Stimulated activated naive B cell treated with anti-CD40 and anti-IgM and Interleukin-4, amounts not matched to agents 10 μg/mL and 1 μg/mL and 100 μg/mL, for 72 hours (primary cell): Measurements from ENCODE around the gene FAM110D.

ENCODE experiments used
- ATAC-seq, 2 donors: fragments of 150-1000 bp; cut with Tn5 transposase; replicated peaks; 2 replicates each; pipeline ENCODE4 v1.10.0; 2021; ENCODE audit warnings: moderate library complexity in 1 of 2
- DNase-seq: peaks from one replicate; pipeline ENCODE4 v3.0.0; 2021
- H3K27ac Mint-ChIP-seq: one replicate; pipeline ENCODE4 v1.8.0; 2022; ENCODE audit warnings: mild to moderate bottlenecking, mixed read lengths
- H3K27me3 Mint-ChIP-seq, 2 donors: one replicate each; pipeline ENCODE4 v1.8.0; 2022; ENCODE audit warnings: mixed read lengths in 2 of 2
- H3K36me3 Mint-ChIP-seq, 2 donors: one replicate each; pipeline ENCODE4 v1.8.0; 2022; ENCODE audit warnings: mixed read lengths in 2 of 2, mild to moderate bottlenecking in 1 of 2
- H3K4me1 Mint-ChIP-seq, 2 donors: one replicate each; pipeline ENCODE4 v1.8.0; 2022; ENCODE audit warnings: mixed read lengths in 2 of 2, mild to moderate bottlenecking in 1 of 2
- H3K4me3 Mint-ChIP-seq, 2 donors: one replicate each; pipeline ENCODE4 v1.8.0; 2022; ENCODE audit warnings: mild to moderate bottlenecking in 2 of 2, mixed read lengths in 2 of 2, moderate library complexity in 1 of 2
- H3K9me3 Mint-ChIP-seq, 2 donors: one replicate each; pipeline ENCODE4 v1.8.0; 2022; ENCODE audit warnings: mixed read lengths in 2 of 2, mild to moderate bottlenecking in 1 of 2

Gene FAM110D

GRCh38 chr1:26158908-26159742 is at the start of gene FAM110D:
Gene FAM110D, plus strand, starts transcription at chr1:26159079. Its CDS starts 2,213 bp downstream, at chr1:26161292.
- Mint-ChIP-seq H3K9me3 (no peaks in the 10 kb centered on the region), H3K36me3 (no peaks in the 10 kb centered on the region), H3K4me1 (peaks cover 6 to 11% of the 10 kb centered on the region in 2 donors), H3K4me3 (no peak within 1 kb of the TSS), H3K27me3 (peaks cover 45 to 71% of the 10 kb centered on the region in 2 donors), H3K27ac (no peak within 1 kb of the TSS)
- no peak for ATAC-seq
- no peak for DNase-seq

DNA sequence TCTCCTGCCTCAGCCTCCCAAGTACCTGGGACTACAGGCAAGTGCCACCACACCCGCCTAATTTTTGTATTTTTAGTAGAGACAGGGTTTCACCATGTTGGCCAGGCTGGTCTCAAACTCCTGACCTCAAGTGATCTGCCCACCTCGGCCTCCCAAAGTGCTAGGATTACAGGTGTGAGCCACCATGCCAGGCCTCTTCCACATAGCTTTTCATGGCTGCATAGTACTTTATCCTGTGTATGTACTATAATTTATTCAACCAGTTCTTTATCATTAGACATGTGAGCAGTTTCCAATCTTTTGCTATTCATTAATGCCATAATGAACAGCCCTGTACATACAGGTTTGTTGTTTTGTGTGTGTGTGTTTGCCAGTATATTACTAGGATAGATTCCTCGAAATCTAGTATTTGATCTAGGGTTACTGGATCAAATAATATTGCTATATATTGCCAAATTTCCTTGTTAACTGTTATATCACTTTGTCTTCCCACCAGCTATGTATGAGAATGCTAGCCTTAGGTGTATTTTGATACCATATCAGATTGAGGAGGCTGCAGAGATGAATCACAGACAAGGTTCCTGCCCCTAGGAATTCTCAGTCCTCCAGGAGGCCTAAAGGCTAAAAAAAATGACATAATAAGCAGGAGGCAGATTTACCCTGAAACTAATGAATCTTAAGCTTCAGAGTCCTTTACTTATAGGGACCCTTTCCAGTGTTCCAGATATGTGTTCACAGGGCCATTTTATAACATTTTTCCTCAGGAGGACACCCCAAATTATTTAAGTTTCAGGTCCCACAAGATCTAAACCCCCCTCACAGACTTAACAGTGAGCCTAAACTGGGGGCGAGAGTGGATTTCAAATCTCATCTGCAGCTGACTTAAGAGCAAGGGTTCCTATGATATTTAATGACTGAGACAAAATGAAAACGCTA is 49.4 kb upstream of the FAM110D start:
- Mint-ChIP-seq H3K9me3 (no peaks in the 10 kb centered on the region), H3K27me3 (no peaks in the 10 kb centered on the region), H3K4me1 (peaks cover 11 to 24% of the 10 kb centered on the region in 2 donors), H3K4me3 (peak overlapping the region; percentile 95 to 96), H3K36me3 (peaks cover 4% of the 10 kb centered on the region in 2 donors), H3K27ac (no peak overlapping the region)
- DNase-seq (no peak), ATAC-seq (no peak)

DNA sequence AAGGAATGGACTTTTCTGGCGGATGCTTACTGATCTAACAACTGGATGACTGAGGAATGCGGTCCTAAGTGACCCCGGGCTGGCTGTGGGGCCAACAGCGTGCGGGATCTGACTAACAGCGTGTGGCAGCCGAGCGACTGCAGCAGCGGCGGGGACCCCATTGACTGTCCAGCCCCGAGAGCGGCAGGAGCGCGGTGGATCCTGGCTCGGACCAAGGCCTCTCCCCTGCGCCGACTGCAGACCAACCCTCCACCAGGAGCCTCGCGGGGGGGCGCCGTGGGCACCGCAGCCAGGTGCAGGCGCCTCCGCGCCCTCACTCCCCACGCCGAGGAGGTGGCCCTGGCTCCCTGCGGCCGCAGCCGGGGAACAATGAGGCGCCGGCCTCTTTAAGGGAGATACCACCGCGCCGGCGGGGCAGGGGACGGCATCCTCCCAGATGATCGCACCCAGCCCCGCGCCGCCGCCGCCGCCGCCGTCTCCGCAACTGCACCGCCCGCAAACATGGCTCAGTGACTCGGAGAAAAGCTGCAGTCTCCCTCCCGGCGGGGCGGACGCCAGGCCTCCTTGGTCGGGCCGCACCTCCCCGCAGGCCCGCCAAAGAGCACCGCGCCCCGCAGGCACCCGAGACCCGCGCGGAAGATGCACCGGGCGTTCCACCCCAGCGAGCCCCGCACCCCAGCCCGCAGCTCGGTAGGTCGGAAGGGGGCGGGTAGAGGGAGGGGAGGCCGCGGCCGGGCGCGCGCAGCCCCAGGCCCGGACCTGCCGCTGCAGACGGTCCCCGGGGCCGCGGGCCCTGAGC is 47.9 kb upstream of the FAM110D start:
- H3K4me1 Mint-ChIP-seq, result peaks cover 8 to 16% of the 10 kb centered on the region in 2 donors
- H3K27me3 Mint-ChIP-seq, result no peaks in the 10 kb centered on the region
- peak overlapping the region; percentile 95 to 96 for H3K4me3 Mint-ChIP-seq
- no peaks in the 10 kb centered on the region for H3K9me3 Mint-ChIP-seq
- H3K36me3 Mint-ChIP-seq, result peaks cover 4 to 5% of the 10 kb centered on the region in 2 donors
- peak overlapping the region; percentile 88 for H3K27ac Mint-ChIP-seq
- ATAC-seq (peak; percentile 64 to 65), DNase-seq (peak; percentile 56)

DNA sequence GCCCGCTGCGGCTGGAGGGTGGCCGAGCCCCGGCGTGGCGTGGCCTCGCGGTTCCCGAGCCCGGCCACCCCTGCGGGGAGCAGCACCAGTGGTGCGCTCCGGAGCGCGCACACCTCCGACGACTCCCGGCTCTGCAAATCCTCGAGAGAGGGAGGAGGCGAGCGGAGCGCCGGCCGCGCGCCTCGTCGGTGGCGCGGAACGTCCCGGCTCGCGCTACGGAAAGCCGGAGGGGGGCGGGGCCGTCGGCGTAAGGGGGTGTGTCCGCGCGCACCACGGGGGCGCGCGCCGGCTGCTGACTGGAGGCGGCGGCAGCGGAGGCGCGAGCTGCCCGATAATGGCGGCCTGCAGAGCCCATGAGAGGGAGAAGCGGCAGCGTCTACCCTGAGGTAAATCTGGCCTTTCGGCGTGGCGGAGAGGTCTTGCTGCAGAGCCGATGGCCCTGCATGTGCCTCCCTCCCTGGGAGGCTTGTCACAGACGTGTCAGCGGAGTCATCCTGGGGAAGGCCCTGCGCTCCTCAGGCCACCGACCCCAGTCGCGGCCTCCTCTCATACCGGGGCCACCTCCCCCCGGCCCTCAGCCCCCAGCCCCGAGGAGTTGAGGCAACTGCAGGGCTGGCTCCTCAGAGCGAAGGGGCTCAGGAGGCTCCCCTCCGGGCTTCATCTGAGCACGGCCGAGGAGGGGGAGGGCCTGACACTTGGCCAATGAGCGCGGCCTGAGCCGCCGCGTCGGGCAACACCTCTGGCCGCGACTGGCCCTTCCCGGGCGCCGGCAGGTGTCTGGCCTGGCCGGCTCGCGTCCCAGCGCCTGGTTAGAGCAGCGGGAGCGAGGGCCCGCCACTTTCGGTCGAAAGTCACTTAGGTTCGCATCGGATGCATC is 47.1 kb upstream of the FAM110D start, which contains the start of gene PDIK1L:
Gene PDIK1L (plus strand): TSS at position 295 of the 877 bp plus-strand sequence. CDS start 2,485 bp downstream, outside the sequence.
- Mint-ChIP-seq H3K36me3 (peaks cover 4 to 5% of the 10 kb centered on the region in 2 donors), H3K9me3 (no peaks in the 10 kb centered on the region), H3K4me3 (peak within 1 kb of the TSS; percentile 95 to 96), H3K27me3 (no peaks in the 10 kb centered on the region), H3K4me1 (peaks cover 8 to 16% of the 10 kb centered on the region in 2 donors), H3K27ac (peak within 1 kb of the TSS; percentile 94)
- ATAC-seq (peak; percentile 82 to 85), DNase-seq (peak; percentile 88)

GRCh38 chr1:26112407-26112775 is 46.5 kb upstream of the FAM110D start:
- H3K36me3 Mint-ChIP-seq, result peaks cover 4 to 5% of the 10 kb centered on the region in 2 donors
- ATAC-seq (peak; percentile 2 to 20), DNase-seq (no peak)
- peak overlapping the region; percentile 95 to 96 for H3K4me3 Mint-ChIP-seq
- no peaks in the 10 kb centered on the region for H3K27me3 Mint-ChIP-seq
- H3K4me1 Mint-ChIP-seq, result peaks cover 8 to 16% of the 10 kb centered on the region in 2 donors
- H3K27ac Mint-ChIP-seq, result peak overlapping the region; percentile 94
- no peaks in the 10 kb centered on the region for H3K9me3 Mint-ChIP-seq

GRCh38 chr1:26114165-26114927 is 44.5 kb upstream of the FAM110D start:
- H3K9me3 Mint-ChIP-seq, result no peaks in the 10 kb centered on the region
- no peaks in the 10 kb centered on the region for H3K27me3 Mint-ChIP-seq
- peaks cover 13 to 14% of the 10 kb centered on the region in 2 donors for H3K36me3 Mint-ChIP-seq
- no peak for DNase-seq
- peaks cover 8 to 22% of the 10 kb centered on the region in 2 donors for H3K4me1 Mint-ChIP-seq
- H3K4me3 Mint-ChIP-seq, result no peak overlapping the region
- no peak overlapping the region for H3K27ac Mint-ChIP-seq
- no peak for ATAC-seq

DNA sequence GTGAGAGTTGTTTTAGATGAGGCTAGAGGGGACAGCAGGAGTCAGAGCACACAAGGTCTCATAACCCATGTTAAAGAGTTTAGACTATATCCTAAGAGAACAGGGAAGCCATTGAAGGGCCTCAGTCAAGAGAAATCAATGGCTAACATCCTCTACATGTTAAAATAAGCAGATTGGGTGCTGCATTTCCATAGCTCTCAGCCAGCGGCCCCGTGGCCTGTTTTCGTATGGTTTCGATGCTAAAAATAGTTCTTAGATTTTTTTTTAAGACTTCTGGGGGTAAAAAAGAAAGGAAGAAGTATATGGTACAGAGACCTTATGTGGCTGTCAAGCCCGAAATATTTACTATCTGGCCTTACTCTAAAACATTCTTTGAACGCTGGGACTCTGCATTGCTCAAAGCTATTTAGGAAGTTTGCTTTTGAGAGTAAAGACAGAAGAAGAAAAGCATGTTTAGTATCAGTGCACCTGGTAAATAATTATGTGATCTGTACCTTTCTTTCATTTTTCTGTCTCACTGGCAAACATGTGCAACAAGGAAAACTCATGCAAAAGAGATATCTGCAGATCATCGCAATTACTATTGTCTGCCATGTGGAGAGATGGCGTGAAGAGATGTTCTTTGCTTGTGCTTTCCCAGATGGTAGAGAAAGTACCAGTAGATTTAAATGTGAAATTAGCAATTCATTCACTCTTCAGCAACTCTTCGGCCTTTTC is 38.8 kb upstream of the FAM110D start:
- ATAC-seq (peak; percentile 10 to 23), DNase-seq (no peak)
- Mint-ChIP-seq H3K27me3 (no peaks in the 10 kb centered on the region), H3K4me1 (peaks cover 11 to 17% of the 10 kb centered on the region in 2 donors), H3K9me3 (no peaks in the 10 kb centered on the region), H3K27ac (peak overlapping the region; percentile 90), H3K36me3 (peaks cover 15 to 24% of the 10 kb centered on the region in 2 donors), H3K4me3 (no peak overlapping the region)

GRCh38 chr1:26121854-26122773 is 36.8 kb upstream of the FAM110D start:
- H3K36me3 Mint-ChIP-seq, result peaks cover 15 to 24% of the 10 kb centered on the region in 2 donors
- H3K9me3 Mint-ChIP-seq, result no peaks in the 10 kb centered on the region
- peaks cover 17 to 26% of the 10 kb centered on the region in 2 donors for H3K4me1 Mint-ChIP-seq
- no peaks in the 10 kb centered on the region for H3K27me3 Mint-ChIP-seq
- H3K4me3 Mint-ChIP-seq, result no peak overlapping the region
- H3K27ac Mint-ChIP-seq, result no peak overlapping the region
- no peak for DNase-seq
- no peak for ATAC-seq

DNA sequence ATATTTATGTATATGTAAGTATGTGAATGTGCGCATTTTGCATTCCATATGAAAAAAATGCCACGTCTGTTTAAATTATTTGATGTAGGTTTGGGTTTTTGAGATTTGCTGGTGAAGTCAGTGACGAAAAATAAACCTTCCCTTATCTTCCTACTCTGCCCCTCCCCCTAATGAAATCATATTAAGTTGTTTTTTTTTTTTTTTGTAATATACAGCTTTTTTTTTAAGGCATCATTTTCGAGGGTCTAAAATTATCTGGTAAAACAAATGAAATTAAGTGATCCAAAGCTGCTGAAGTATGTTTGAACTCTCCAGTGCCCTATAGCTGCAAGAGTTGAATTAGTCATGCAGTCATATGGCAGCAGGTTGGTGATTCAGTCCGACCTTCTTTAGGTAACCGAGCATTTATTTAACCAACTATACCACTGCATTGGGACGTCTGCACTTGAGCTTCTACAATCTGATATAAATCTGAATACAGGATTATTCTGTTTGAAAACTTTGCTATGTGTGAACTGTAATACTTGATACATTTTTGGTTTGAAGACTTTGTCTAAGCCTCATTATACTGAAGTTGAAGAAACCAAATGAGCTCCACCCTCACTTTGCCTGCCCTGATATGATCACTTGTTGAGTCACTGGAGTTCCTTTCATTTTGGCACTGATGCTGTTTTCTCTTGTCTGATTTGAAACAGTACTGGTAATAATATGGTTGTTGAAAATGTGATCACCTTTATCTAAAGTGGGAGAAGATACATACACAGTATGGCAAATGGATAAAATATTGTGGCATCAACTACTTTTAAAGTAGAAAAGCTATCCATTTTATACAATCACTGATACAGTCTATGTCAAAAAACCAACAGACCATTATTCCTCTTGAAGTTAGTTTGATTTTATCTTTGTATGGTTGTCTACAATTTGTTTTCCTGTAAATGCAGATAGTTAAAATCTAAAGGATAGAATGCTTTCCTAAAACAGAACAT is 35.6 kb upstream of the FAM110D start:
- no peaks in the 10 kb centered on the region for H3K9me3 Mint-ChIP-seq
- DNase-seq, result no peak
- no peak overlapping the region for H3K4me3 Mint-ChIP-seq
- peaks cover 13 to 18% of the 10 kb centered on the region in 2 donors for H3K36me3 Mint-ChIP-seq
- H3K27me3 Mint-ChIP-seq, result peaks cover 0 to 6% of the 10 kb centered on the region in 2 donors
- peaks cover 26 to 36% of the 10 kb centered on the region in 2 donors for H3K4me1 Mint-ChIP-seq
- H3K27ac Mint-ChIP-seq, result no peak overlapping the region
- no peak for ATAC-seq
